Muscle of back (tissue), 13 donors: Measurements from ENCODE around the gene ATP6V0E2. TPM values are rescaled to one million over a fixed set of nuclear protein-coding genes. Genes with fewer than 3 reads are reported as not detected.
"Not testable (repeated sequence)": the region's sequence is repeated elsewhere in the genome, so short reads cannot be mapped to it uniquely, and the experiment has no call there.

Source experiments
- DNase-seq, 3 donors: peaks; one replicate each; pipeline versions ENCODE4 v3.0.0 to v3.0.0-alpha.2; 2013
- long read RNA-seq, 9 donors: transcript quantifications; one replicate each; lab custom pipeline, GENCODE V29; 2026
- polyA plus RNA-seq, 10 donors: library from polyadenylated mRNA; unstranded; fragments of 120-200 nt; gene quantifications; one replicate each; pipeline ENCODE4 v1.2.1, GENCODE V29; 2013; ENCODE audit not compliant: insufficient read length in 10 of 10

The ATP6V0E2 gene
- polyA plus RNA-seq, result 10 to 100 TPM in 3 of 10 donors, 1 to 10 TPM in 7; 5.6 to 11.3 (median 9.0) TPM
- long read RNA-seq, donor 1, partial matches to known transcripts, result 0 of 4 reads
- long read RNA-seq, donor 1, other reads (novel, unspliced or antisense), result 0 of 4 reads
- long read RNA-seq, donor 2, partial matches to known transcripts, result 0 of 3 reads
- long read RNA-seq, donor 2, other reads (novel, unspliced or antisense), result 0 of 3 reads
- long read RNA-seq, donor 3, result 0 reads
- long read RNA-seq, donor 4, partial matches to known transcripts, result 0 of 3 reads
- long read RNA-seq, donor 4, other reads (novel, unspliced or antisense), result 0 of 3 reads
- long read RNA-seq, donor 5, transcript ATP6V0E2-203 (4 exons, 2,722 nt), result major isoform, 7 of 8 reads
- long read RNA-seq, donor 5, partial matches to known transcripts, result 0 of 8 reads
- long read RNA-seq, donor 5, other reads (novel, unspliced or antisense), result 0 of 8 reads
- long read RNA-seq, donor 6, transcript ATP6V0E2-203 (4 exons, 2,722 nt), result major isoform, 5 of 6 reads
- long read RNA-seq, donor 6, partial matches to known transcripts, result 0 of 6 reads
- long read RNA-seq, donor 6, other reads (novel, unspliced or antisense), result 0 of 6 reads
- long read RNA-seq, donor 7, transcript ATP6V0E2-203 (4 exons, 2,722 nt), result major isoform, 5 of 6 reads
- long read RNA-seq, donor 7, partial matches to known transcripts, result 0 of 6 reads
- long read RNA-seq, donor 7, other reads (novel, unspliced or antisense), result 0 of 6 reads
- long read RNA-seq, donor 8, partial matches to known transcripts, result 0 of 1 reads
- long read RNA-seq, donor 8, other reads (novel, unspliced or antisense), result 0 of 1 reads
- long read RNA-seq, donor 9, result 0 reads

DNA sequence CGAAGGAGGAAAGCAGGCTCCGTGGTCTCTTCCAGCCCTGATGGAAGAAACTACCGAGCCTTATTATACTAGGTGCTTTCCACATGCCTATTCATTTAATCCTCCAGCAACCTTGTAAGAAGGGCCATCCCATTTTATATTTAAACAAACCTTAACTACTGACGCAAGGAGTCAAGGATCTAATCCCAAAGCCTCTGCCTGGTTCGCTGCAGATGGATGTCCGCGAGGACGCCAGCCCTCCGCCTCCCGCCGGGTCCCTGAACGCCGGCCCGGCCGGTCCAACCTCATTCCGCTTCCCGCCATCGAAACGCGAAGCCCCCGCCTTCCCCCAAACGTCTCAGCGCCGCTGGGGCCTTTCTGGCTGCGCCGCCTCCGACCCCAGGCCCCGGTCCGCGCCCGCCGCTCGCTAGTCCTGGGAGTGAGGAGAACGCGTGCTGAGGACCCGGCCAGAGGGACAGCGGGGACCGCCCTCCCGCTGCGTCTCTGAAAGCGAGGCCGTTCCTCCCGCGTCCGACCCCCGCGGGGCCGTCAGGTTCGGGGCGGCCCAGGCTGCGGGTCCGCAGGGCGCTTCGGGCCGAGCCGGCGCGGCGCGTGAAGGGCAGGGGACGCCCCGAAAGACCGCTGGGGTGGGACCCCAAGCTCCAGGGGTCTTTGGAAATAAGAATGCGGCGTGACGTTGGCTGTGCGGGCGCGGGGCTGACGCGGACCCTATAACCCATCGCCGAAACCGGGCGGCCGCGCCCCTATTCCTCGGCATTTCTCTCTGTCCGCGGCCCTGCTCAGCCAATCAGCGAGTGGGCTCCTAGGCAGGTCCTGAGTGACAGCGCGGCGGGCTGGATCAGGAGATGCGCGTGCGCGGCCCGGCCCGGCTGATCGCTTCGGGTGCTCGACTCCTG is at the start of gene ATP6V0E2:
TSS of gene ATP6V0E2 (plus strand) at position 896 of the 896 bp plus-strand sequence. CDS start 97 bp downstream, outside the sequence.
- peak; percentile 91 to 97 (median 93) for DNase-seq

- DNase-seq, result no peak
Observed at GRCh38 chr7:149824301-149824741, 49.4 kb upstream of the ATP6V0E2 start.

DNA sequence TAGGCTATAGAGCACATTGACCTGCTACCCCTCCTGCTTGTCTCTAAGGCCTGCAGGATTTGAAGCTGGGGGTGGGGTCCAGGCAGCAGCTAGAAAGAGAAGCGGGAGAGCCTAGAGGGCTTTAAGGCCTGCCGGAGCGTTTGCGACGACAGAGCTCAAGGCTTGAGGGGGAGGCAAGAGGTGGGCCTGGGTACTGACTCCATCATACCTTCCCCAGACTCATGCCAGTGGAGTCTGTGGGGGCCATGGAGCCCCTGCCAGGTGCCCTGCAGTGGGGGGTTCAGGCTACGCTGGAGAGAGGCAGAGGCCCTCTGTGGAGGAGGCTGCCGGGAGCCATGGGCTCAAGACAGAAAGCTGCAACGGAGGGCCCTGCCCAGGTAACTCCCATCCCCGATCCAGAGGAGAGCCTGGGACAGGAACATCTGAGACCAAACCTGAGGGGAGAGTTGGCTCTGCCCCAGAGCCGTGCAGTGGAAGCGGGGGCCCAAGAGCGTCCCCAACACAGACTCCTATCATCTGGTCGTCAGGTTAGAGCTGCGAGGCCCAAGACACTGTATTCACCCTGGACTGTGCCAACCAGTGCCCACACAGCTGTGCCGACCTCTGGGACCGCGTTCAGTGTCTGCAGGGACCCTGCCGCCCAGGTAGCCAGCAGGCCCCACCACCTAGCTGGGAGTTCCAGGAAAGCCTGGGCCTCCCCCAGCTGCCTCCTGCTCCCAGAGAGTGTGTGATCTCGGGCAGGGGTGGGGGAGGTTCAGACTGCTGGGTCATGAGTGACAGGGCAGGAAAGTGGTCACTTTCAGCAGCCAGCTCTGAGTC is 48.8 kb upstream of the ATP6V0E2 start:
- DNase-seq, result no peak

- DNase-seq, result no peak
Observed at GRCh38 chr7:149825567-149826343, 48.0 kb upstream of the ATP6V0E2 start.

DNA sequence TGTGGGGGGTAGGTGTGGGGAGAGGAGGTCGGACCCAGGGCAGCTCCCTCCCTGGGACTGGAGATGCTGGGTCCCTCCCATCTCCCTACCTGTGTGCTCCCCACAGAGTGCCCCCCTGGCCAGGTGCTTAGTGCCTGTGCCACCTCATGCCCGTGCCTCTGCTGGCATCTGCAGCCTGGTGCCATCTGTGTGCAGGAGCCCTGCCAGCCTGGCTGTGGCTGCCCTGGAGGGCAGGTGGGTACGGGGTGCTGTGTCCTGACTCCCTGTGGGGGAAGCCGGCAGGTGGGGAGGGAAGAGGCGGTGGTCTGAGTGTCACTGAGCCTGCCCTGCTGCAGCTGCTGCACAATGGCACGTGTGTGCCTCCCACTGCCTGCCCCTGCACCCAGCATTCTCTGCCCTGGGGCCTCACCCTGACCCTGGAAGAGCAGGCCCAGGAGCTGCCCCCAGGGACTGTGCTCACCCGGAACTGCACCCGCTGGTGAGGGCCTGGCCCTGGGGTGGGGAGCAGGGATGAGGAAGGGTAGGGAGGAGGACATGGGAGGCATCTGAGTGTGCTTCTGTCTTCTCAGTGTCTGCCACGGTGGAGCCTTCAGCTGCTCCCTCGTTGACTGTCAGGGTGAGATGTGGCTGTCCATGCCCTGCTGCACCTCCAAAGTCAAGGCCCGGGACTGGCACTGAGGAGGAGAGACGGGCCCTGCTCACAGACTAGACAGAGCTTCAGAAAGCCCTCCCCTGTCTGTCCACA is 47.3 kb upstream of the ATP6V0E2 start:
- DNase-seq, result no peak

DNA sequence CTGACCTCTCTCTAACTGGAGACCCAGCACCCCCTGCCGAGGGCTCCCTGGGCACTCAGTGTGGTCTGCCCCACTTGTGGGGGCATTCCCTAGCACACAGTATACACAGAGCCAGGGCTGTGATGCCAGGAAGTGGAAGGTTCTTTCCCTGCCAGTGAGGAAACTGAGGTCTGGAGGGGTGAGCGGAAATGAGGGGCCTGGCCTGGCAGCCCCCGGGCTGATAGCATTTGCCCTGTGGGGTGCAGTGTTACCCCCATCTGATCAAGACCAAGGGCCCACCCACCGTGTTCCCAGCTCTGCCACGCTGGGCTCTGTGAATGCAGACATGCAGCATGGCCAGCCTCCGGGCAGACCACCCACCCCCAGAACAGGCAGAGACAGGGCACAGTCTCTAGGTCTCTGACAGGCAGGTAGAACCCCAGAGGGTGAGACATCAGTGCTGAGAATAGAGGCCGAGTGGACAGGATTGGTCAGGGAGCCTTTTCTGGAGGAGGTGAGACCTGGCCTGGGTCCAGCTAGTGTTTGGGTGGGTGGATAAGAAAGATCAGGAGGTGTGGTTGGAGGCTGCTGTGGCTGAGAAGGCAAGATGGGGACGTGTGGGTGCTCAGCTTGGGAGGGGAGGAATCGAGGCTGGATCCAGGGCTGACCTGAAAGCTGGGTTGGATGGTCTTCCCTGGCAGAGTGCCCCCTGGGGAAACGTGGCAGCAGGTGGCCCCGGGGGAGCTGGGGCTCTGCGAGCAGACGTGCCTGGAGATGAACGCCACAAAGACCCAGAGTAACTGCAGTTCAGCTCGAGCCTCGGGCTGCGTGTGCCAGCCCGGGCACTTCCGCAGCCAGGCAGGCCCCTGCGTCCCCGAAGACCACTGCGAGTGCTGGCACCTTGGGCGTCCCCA is 46.4 kb upstream of the ATP6V0E2 start:
- DNase-seq, result no peak

DNA sequence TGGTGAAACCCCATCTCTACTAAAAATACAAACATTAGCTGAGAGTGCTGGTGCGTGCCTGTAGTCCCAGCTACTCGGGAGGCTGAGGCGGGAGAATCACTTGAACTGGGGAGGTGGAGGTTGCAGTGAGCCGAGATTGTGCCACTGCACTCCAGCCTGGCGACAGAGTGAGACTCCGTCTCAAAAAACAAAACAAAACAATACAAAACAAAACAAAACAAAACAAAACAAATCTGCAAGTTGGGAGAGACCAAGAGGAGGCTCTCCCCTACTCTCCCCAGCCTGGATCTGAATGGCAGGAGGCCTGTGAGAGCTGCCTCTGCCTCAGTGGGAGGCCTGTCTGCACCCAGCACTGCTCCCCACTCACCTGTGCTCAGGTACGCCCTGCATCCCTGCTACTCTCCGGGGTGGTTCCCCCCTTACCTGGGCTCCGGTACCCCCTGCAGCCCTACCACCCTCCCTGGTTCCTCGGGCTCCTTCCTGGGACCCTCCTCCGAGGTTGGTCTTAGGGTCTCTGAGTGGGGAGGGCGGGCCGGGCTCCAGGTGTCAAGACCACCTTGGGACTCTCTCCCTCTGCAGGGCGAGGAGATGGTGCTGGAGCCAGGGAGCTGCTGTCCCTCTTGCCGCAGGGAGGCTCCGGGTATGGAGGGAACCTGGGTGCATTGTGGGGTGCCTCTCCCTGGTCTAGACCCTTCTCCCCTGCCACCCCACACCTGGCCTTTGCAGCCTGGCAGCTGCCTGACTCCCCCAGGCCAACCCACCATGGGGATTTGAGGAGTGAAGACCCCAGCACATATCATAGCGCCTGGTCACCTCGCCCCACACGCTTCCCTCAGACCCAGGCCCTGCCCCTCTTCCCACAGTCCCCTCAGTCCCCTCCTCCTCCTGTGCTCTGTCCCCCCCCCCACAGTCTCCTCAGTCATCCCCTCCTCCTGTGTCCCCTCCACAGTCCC is 45.1 kb upstream of the ATP6V0E2 start:
- DNase-seq, result no peak

- DNase-seq, result not testable (repeated sequence)
Observed at GRCh38 chr7:149830527-149830926, 43.2 kb upstream of the ATP6V0E2 start.

DNA sequence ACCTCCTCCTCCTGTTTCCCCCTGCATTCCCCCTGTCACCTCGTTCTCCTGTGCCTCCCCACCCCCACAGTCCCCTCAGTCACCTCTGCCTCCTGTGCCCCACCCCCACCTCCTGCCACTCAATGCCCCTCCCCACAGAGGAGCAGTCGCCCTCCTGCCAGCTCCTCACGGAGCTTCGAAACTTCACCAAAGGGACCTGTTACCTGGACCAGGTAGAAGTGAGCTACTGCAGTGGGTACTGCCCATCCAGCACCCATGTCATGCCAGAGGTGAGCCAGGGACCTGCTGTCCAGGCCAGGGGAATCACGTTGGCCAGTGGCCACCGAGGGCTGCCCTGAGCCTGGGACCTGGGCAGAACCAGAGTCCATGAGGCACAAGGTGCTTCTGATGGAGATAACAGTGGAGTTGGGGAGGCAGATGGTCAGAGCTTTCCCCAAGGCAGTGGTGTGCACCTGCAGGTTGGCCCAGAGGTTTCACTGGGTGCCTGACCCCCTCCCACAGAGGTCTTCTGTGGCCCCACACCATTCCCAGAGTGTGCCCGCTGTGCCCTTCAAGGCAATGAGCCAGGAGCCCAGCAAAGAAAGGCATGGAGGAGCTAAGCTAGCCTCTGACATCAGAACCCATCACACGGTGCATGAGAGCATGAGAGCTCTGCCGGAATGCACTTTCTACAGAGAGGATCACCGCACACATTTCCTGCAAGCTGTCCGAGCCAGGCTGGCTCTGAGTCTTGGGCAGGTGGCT is 42.6 kb upstream of the ATP6V0E2 start:
- DNase-seq, result no peak

- DNase-seq, result no peak
Observed at GRCh38 chr7:149831741-149832219, 42.0 kb upstream of the ATP6V0E2 start.

DNA sequence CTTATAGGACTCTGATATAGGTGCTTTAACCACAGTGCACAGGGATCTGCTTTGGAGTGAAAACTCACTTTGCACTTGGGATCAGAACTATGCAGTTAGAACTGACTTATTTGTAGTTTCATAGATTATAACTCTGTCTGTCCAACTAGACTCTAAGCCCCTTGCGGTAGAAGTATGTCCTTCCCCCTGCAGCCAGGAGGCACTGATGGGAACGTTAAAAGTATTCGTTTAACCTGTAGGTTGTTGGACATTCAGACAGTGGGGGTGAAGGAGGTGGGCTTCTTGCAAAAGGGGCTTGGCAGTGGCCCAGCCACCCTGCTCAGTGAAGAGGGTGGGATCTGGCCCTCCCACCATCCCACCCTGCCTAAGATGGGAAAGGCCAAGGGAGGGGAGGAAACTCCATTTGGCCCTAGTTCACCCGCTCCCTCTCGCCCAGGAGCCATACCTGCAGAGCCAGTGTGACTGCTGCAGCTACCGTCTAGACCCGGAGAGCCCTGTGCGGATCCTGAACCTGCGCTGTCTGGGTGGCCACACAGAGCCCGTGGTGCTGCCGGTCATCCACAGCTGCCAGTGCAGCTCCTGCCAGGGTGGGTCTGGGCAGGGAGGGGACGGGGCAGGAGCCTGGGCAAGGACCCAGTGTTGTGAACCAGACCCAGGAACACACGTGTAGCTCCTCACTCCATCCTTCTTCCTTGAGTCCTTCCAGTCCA is 41.3 kb upstream of the ATP6V0E2 start:
- no peak for DNase-seq

- no peak for DNase-seq
Observed at GRCh38 chr7:149833495-149834130, 40.2 kb upstream of the ATP6V0E2 start.

GRCh38 chr7:149834601-149835000 is 39.2 kb upstream of the ATP6V0E2 start:
- DNase-seq, result no peak

DNA sequence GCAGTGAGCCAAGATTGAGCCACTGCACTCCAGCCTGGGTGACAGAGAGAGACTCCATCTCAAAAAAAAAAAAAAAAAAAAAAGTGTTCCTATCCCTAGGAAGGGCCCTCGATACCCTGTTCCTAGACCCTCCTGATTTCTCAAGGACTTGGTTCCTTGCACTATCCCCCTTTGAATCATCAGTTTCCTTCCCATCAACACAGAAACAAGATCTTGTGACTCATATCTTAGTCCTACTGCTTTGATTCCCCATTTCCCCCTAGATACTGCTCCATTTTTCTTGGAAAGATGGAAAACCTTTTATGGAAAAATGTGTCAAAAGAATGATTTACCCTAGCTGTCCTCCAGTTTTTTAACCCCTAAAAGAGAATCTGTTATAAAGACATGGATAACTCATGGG is 37.3 kb upstream of the ATP6V0E2 start:
- no peak for DNase-seq
